ENCODE results near the gene PFDN6. TPM values are rescaled to one million over a fixed set of nuclear protein-coding genes. Genes with fewer than 3 reads are reported as not detected.
A peak's percentile ranks its signal among the peaks of the same experiment; 100 is the strongest.
"Not testable (repeated sequence)": the region's sequence is repeated elsewhere in the genome, so short reads cannot be mapped to it uniquely, and the experiment has no call there.

The PFDN6 gene
- total RNA-seq = 30.3 and 34.1 TPM in 2 replicates

DNA sequence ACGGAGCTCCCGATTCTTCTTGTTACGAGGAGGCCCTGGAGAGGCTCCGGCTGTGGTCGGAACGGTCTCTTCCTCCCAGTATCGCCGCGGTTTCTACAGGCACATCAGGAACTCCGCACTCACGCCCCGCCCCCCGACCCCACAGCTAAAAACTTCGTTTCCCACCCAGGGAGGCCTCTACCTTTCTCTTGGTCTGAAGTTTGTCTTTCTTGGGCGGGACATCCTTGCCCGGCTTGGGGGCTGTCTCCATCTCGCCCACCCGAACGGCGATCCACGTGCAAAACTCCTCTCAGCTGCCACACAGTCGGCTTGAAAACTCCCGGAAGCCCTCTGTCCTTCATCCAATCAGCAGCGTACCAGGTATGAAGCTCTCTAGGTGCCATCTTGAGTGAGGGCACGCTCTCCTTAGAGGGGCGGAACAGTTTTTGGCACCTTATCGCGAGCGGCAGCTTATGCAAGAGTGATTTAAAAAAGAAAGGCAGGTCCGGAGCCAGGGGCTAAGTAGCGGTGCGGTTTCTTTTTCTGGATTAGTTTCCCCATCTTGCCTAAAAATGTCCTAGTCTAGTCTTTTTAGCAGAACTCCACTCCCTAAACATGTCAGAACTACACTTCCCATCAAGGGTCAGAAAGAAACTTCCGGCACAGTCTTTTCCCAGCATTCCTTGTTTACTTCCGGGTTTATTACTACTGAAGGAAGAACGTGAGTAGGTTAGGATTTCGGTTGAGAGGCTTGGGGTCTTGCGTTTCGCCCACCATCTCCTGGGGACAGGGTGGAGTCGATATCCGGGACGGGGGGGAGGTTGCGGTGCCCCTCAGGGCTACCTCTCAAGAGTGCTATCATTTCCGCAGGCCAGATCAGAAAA is at the start of gene PFDN6, which contains the start of gene WDR46:
Gene PFDN6, plus strand, starts transcription at position 681 of the 863 bp plus-strand sequence. CDS start 256 bp downstream, outside the sequence.
Gene WDR46, minus strand, starts transcription at position 319 of the 863 bp plus-strand sequence. Its CDS starts 69 bp downstream, at position 250.
- peak; percentile 88 to 91 for DNase-seq (ENCODE audit: low read depth in 2 of 2)

DNA sequence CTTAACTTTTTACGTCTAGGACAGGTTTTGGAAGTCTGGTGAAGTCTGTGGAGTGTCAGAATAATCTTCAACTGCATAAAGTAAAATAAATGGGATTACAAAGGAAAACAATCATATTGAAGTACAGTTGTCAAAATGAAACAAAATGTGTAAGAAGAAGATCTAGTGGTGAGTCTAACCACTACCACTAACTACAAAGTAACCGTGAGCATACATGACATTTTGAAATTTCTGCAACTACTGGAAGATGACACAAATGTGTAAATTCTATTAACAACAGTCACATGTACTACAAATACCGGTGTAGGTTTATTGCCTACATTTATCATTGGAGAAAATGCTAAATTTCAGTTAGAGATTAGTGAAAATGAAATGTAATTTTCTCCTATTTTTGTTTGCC is 47.4 kb upstream of the PFDN6 start:
- DNase-seq (ENCODE audit: low read depth in 2 of 2) = no peak

DNA sequence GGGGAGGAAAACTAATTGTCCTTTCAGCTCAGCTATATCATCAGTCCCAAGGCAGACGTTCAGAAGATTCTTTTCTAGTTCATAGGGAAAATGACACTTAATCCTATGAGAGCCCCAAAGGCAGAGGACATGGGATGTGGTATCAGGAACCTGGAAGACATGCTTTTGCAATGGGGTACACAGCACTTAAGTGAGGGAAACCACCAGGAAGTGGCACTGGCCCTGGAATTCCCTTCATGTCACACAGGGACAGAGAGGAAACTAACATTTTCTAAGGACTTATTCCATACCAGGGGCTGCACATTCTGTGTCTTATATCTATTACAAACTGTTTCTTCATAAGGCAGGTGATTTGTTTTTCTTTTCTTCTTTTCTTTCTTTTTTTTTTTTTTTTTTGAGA is 45.9 kb upstream of the PFDN6 start:
- no peak for DNase-seq (ENCODE audit: low read depth in 2 of 2)

DNA sequence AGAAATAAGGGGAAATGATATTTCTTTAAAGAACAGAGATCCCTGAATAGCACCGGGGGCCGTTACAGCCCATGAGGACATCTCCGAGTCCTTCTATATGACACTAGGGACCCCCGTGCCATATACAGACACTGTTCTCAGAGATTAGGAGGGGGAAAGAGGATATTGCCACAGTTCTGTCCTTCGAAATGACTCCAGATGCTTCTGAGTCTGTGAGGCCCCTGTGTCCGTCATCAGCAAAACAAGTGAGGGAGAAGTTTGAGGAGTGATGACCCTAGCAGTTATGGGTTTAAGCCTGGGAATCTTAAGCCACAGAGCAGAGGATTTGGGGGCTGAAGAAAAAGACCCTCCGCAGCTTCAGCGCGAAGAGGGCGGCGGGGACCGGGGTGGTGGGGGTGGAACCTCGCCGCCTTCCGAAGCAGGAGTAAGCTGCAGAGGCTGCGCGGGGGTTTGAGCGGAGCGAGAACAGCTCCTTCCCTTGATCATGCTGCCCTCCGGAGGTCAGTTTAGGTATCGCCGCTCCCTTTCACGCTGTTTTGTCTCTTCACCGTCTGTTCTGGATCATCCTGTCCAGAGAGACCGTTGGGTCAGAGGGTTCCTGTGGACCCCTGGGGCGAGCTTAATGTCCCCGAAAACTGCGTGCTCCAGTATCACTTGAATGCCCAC is 41.3 kb upstream of the PFDN6 start:
- peak; percentile 86 to 88 for DNase-seq (ENCODE audit: low read depth in 2 of 2)

DNA sequence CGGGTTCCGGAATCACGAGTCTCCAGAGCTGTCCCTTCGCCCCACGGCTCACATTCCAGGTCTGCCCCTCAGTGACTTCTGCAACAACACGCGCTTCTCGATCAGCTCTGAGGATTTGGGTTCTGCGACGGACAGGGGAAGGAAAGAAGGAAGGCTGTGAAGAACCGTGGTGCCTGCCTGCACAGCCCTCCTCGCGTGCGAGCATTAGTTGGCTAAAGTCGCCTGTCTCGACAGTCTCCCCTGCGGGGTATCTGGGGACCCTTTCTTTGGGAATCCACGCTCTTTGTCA is 40.8 kb upstream of the PFDN6 start:
- no peak for DNase-seq (ENCODE audit: low read depth in 2 of 2)

DNA sequence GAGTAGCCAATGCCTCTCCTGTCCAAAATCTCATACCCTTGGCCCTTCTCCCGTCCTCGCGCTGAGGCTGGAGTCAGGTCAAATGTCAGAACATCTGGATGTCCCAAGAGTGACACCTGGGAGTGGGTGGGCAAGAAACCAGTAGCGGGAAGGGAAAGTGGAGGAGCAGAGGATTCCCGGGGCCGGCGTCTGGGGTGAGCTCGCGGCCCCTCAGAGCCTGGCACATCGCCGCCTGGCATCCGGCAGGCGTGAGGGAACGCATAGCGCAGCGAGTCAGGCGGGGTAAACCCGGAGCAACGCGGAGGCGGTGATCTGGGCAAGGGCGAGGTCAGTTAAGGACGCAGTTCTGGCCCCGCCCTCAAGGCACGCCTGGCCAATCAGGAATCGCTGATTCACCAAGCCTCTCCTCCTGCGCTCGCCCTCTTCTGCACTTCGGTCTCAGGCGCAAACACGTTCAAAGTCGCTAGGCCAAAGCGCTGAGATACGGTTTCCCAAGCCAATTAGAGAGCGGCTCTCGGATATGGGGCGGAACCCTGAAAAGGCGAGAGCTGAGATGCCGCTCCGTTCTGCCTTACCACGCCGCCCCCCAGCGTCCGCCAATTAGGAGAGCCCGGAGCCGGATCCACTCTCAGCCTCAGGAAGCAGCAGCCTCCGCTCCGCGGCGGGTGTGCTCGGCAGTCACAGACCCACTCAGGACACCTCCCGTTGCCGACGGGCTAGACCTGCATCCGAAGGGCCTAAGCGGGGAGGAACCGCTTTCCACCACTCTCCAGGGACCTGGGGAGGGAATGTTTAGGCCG is 40.3 kb upstream of the PFDN6 start:
- peak; percentile 98 to 99 for DNase-seq (ENCODE audit: low read depth in 2 of 2)

DNA sequence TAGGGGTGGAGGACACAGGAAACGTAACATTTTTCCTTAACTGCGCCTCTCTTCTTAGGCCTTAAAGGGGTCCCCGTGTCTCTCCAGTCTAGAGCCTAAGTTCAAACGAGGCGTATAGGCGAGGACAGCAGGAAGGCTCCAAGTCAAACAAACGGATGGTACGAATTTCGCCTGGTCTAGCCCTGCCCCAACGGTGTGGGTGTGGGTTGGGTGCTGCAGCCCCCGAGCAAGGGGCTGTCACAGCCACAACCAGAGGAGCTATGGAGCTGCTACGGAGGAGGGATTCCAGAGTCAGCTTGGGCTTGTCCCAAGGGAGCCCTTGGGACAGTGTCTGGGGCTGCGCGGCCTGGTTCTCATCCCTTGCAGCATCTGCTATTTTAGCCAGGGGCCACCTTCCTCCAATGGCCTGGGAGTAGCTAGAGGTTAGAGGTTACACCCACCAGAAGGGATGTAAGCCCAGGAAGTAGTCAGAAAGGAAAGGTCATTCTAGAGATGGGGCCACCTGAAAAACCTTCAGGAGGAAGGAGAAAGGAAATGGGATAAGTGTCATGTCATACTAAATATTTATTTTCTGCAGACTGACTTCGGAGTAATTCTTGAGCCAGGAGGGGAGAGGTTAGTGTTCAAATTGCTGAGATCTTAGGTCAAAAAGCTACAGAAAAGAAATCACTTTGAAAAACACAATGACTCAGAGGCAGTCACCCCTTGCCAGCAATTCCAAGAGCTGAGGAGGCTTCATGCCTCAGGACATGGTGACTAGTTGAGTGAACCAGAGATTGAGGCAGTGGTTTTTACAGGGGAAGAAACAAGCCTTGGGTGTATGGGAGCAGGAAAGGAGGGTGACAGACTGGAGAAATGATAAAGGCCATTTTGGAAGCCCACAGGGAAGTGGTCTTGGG is 39.4 kb upstream of the PFDN6 start:
- DNase-seq (ENCODE audit: low read depth in 2 of 2) = peak; percentile 8 to 70

DNA sequence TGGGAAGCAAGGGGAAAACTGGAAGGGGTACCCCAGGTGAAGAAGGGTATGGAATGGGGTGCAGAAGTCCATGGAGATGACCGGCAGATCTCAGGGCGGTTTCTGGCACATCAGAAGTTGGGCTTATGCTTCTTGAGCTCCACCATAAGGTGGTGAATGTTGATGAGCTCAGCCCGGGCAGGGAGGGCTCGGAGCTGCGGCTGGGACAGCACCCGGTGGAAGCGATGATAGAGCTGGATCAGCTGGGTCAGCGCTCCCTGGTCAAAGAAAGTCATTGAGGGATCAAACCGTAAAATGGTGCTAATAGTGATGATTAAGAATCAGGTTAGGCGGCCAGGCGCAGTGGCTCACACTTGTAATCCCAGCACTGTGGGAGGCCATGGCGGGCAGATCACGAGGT is 38.7 kb upstream of the PFDN6 start:
- no peak for DNase-seq (ENCODE audit: low read depth in 2 of 2)

DNA sequence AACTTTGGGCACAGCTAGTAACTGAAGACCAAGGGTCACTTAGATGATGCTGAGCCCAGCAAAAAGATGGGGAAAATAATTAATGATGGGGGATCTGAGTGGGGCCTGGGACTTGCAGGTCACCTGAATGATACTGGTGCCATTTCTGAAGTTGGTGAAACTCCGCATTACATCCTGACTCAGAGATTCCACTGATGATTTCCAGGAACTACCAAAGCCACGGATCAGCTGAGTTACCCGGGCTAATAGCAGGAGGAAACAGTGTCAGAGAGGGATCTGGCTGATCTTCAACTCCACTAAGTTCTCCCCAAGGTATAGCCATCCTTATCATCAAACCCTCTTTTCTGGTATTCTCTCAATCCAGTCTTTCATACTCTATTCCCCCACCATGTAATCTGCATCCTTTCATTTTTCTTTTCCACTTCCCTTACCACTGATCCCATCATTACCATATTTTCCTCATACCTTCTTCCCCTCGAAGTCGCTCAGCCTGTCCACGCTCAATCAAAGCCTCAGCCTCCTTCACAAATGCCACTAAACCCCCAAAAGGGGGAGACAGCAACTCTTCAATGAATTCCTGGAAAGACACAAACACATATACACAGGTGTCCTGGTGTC is 37.9 kb upstream of the PFDN6 start:
- DNase-seq (ENCODE audit: low read depth in 2 of 2) = no peak

DNA sequence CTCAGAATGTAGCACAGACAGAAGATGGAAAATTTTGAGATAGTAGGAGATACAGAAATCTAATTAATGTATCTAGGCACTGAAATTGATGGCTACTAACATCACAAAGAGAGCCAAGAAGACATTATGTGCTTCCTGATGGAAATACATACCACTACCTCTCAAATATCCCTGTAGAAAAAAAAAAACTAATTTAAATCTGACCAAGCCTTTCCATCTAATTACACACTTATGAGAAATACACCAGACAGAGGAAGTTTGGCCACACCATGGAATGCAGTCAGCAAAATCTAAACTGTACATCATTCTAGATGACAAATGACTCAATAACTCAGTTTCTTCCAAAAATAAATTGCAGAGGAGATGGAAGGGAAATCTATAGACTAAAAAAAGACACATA is 36.6 kb upstream of the PFDN6 start:
- DNase-seq (ENCODE audit: low read depth in 2 of 2) = no peak

DNA sequence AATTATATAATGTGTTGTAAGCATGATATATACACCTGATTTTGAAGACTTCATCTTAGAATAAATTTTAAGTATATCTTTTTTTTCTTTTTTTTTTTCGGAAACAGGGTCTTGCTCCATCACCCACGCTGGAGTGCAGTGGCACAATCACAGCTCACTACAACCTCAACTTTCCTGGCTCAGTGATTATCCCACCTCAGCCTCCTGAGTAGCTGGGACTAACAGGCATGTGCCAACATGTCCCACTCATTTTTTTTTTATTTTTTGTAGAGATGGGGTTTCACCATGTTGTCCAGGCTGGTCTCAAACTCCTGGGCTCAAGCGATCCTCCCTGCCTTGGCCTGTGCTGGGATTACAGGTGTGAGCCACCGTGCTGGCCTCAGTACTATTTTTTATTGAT is 34.8 kb upstream of the PFDN6 start:
- DNase-seq (ENCODE audit: low read depth in 2 of 2) = no peak

DNA sequence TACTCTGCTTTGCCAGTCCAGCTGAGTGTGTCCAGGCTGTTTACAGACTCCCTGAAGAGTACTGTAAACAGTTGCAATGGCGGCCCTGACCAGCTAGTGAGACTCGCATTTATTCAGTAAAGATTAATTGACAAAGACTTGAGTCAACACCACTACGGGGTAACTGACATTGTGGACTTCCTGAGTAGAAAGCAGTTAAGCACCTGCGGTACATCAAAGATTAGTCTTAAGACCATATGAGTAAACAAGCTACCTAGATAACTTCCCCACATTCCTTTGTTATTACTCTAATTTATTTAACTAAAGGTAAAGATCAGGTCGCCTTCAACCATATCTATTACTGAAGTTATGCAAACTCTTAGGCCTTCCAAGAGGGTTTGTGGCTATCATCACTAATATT is 30.4 kb upstream of the PFDN6 start:
- no peak for DNase-seq (ENCODE audit: low read depth in 2 of 2)

DNA sequence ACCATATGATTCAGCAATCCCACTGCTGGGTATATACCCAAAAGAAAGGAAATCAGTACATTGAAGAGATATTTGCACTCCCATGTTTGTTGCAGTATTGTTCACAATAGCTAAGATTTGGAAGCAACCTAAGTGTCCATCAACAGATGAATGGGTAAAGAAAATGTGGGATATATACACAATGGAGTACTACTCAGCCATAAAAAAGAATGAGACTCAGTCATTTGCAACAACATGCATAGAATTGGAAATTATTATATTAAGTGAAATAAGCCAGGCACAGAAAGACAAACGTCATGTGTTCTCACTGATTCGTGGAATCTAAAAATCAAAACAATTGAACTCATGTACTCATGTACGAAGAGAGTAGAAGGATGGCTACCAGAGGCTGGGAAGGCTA is 26.9 kb upstream of the PFDN6 start:
- not testable (repeated sequence) for DNase-seq (ENCODE audit: low read depth in 2 of 2)

DNA sequence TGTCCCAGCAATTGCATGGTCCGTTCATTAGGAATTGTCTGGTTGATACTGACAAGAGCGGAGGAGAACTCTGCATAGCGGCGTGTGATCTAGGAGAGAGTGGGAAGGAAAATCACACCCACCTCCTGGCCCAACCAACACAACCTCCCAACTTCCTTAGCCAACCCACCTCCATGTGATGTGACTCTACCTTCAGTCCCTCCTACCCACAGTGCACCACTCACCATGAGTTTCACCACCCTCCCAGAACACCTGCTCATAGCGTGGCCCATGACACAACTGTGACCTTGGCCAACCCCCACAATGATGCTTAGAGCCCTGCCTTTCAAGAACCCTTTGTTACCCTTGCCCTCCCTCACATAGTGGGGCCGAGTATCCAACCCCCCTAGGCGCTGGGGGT is 25.4 kb upstream of the PFDN6 start:
- DNase-seq (ENCODE audit: low read depth in 2 of 2) = no peak

DNA sequence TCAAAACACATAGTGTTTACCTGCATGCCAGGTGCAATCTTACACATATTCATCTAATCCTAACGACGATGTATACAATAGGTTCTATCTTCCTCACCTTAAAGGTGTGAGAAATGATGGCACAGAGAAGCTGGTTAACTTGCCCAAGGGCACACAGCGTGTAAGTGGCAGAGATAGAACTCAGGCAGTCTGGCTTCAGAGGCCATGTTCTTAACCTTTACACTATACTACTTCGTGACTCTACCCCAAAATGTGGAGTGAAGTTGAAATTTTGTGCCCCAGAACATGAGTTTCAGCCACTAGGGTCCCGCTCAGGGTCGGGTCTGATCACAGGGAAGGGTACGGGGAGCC is 18.3 kb upstream of the PFDN6 start:
- no peak for DNase-seq (ENCODE audit: low read depth in 2 of 2)

DNA sequence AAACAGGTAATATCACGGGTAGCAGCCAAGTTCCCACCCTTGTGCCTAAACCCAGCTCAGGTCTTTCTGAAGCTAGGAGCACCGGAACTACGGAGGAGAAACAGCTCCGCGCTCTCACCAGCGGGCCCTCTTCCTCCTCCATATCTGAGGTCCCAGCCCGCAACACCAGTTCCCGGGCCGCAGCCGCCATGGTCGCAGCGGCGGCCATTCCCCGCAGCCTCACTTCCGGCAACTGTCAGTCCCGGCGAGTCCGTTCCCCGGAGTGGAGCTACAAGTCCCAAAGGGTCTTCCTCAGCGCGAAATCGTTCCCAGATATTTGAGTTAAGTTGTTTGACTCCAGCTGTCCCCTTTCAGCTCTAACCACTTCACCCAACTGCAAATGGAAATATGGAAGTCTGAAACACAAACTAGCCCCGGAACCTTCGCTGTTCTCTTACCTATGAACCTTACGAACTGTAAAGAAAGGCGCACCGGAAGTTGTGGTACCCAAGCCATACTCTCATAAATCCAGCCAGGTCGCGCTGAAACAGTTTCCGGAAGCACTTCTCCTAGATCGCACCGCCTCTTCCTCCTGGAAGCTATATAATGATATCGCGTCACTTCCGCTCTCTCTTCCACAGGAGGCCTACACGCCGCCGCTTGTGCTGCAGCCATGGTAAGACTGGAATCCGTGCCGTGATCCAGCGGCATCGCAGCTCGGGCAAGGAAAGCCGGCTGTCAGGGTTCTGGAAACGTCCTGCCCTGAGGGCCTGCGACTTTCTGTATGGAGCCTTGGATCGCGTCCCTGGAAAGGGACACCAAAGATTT is 17.7 kb upstream of the PFDN6 start, which contains the start of the genes RPS18 and VPS52:
Gene RPS18, plus strand, starts transcription at position 608 of the 807 bp plus-strand sequence. Its CDS starts 45 bp downstream, at position 653.
Gene VPS52, minus strand, starts transcription at position 409 of the 807 bp plus-strand sequence. Its CDS starts 201 bp downstream, at position 208.
- peak; percentile 100 for DNase-seq (ENCODE audit: low read depth in 2 of 2)

DNA sequence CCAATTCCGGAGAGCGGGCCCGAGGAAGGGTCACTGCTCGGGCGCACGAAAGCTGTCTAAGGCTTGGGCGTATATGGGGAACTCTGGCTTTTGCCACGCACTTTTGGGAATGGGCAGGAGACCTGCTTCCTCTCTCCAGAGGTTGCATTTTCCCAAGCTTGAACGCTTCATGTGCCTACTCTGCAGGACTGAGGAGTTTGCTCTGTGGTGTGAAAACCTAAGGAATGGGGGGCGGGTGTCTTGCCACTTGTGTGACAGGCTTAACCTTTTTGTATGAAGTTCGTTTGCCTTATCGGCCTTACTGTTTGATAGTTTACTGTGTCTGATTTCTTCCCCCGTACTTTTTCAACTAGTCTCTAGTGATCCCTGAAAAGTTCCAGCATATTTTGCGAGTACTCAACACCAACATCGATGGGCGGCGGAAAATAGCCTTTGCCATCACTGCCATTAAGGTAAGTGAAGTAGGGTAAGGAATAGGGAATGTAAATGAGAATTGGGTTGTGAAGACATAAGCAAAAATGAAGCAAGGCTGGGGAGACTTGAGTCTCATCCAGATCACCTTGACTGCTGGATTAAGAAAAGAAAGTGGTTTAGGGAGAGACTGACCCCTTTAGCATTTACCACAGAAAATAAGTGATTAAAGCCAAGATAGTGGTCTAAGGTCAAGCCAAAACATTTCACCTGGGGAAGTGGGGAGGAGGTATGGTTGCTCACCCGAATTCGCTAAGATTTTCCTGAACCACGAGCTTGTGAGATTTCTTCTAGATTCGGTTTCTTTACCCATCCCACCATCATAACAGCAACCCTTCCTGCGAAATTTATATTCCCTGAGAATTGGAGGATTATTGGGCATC is 16.9 kb upstream of the PFDN6 start:
- no peak for DNase-seq (ENCODE audit: low read depth in 2 of 2)

DNA sequence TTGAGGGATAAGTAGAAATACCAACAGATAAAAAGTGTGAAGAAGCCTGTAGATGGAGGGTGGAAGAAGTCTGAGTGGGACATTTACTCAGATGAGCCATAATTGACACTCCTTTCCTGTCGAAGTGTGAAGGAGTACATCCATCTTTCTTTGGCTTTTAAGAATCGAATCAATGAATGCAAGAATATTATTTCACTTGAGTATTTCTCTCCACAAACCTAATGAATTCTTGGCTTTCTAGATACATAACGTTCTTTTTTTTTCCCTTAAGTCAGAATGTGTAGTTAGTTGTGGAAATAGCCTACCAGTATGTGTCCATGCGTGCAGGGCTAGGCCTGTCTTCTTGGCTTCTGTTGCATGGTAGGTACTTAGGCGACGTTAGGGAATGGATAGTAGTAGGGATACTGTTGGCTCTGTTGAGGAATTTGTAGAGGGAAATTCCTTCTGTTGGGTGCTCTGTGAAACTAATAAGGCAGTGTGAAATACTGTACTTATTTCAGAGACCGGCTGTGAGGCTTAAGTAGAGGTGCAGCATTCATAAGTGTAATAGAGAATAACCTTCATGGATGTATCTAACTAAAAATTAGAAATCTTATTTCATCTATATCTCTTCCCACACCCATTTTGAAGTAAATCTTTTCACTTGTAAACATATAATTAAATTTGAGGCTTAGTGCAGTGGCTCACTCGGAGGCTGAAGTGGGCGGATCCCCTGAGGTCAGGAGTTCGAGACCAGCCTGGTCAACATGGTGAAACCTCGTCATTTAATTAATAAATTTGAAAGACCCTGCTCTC is 16.1 kb upstream of the PFDN6 start:
- no peak for DNase-seq (ENCODE audit: low read depth in 2 of 2)
